ENCODE data around the gene AHRR. TPM values are rescaled to one million over a fixed set of nuclear protein-coding genes. Genes with fewer than 3 reads are reported as not detected.
A peak's percentile ranks its signal among the peaks of the same experiment; 100 is the strongest.

The AHRR gene
- total RNA-seq, 1 experiment from 2014 or later, result 1.9 TPM

GRCh38 chr5:458547-459353 is 137.2 kb downstream of the AHRR start:
- no peaks in the 10 kb centered on the region for H3F3A ChIP-seq (ENCODE audit: low read length, unreplicated experiment)
- peaks cover 51% of the 10 kb centered on the region for H3K36me3 ChIP-seq (ENCODE audit: low read depth, low read length)
- peaks cover 61% of the 10 kb centered on the region for H3K79me2 ChIP-seq (ENCODE audit: low read length)
- no peaks in the 10 kb centered on the region for H4K20me1 ChIP-seq (ENCODE audit: low read length)
- H2AFZ ChIP-seq (ENCODE audit: low read length), result peak overlapping the region; percentile 24; the same call in 1 of the 2 replicates
- ATAC-seq, result peak; percentile 95
- H3K27me3 ChIP-seq (ENCODE audit: low read length), result no peaks in the 10 kb centered on the region
- peak; percentile 97 for TF ChIP-seq EZH2phosphoT487 (IDR thresholded peaks at IDR 0.05; ENCODE audit: borderline replicate concordance, low read length)
- no peak for TF ChIP-seq EZH2 (IDR thresholded peaks at IDR 0.05; ENCODE audit: low read length, unreplicated experiment)
- no peak for TF ChIP-seq CTCF (conservative IDR thresholded peaks at IDR 0.05; ENCODE audit: low read depth, low read length)
- H3K4me1 ChIP-seq (ENCODE audit: insufficient read depth, low read length), result peaks cover 21% of the 10 kb centered on the region
- ChIA-PET CTCF (no interaction called here), POLR2A (ENCODE audit: unreplicated experiment) (no interaction called here)
- peak overlapping the region; percentile 90 for H3K27ac ChIP-seq (ENCODE audit: low read length)
- H3K9me2 ChIP-seq (replicated peaks; ENCODE audit: low read length), result no peaks in the 10 kb centered on the region
- no peak overlapping the region for H3K4me3 ChIP-seq (ENCODE audit: low read length)
- intact Hi-C loops (cut with micrococcal nuclease), result no loop called here
- H3K9me3 ChIP-seq (ENCODE audit: low read length), result no peaks in the 10 kb centered on the region
- peak overlapping the region; percentile 74 for H3K4me2 ChIP-seq (ENCODE audit: low read length)
- peak; percentile 90 for DNase-seq
- H3K9ac ChIP-seq (ENCODE audit: low read length), result peak overlapping the region; percentile 69
- BruUV-seq (replicated peaks), result no TSS peak

- TF ChIP-seq EZH2 (IDR thresholded peaks at IDR 0.05; ENCODE audit: low read length, unreplicated experiment), result no peak
- no peak for TF ChIP-seq CTCF (conservative IDR thresholded peaks at IDR 0.05; ENCODE audit: low read depth, low read length)
- TF ChIP-seq EZH2phosphoT487 (IDR thresholded peaks at IDR 0.05; ENCODE audit: borderline replicate concordance, low read length), result no peak
- Histone ChIP-seq H3K27me3 (ENCODE audit: low read length) (no peaks in the 10 kb centered on the region), H3K4me1 (ENCODE audit: insufficient read depth, low read length) (peaks cover 21% of the 10 kb centered on the region), H2AFZ (ENCODE audit: low read length) (no peak overlapping the region), H4K20me1 (ENCODE audit: low read length) (no peaks in the 10 kb centered on the region), H3K27ac (ENCODE audit: low read length) (peak overlapping the region; percentile 90), H3K4me2 (ENCODE audit: low read length) (peak overlapping the region; percentile 74), H3K36me3 (ENCODE audit: low read depth, low read length) (peaks cover 46% of the 10 kb centered on the region; the same call in 1 of the 2 replicates), H3K79me2 (ENCODE audit: low read length) (peaks cover 51% of the 10 kb centered on the region), H3K9ac (ENCODE audit: low read length) (peak overlapping the region; percentile 69), H3F3A (ENCODE audit: low read length, unreplicated experiment) (no peaks in the 10 kb centered on the region), H3K4me3 (ENCODE audit: low read length) (no peak overlapping the region), H3K9me2 (replicated peaks; ENCODE audit: low read length) (no peaks in the 10 kb centered on the region), H3K9me3 (ENCODE audit: low read length) (no peaks in the 10 kb centered on the region)
- CTCF ChIA-PET, result no interaction called here
- intact Hi-C loops (cut with micrococcal nuclease), result no loop called here
- POLR2A ChIA-PET (ENCODE audit: unreplicated experiment), result no interaction called here
- no peak for DNase-seq
- no peak for ATAC-seq
- BruUV-seq (replicated peaks), result no TSS peak
These were observed 138.2 kb downstream of the AHRR start for GRCh38 chr5:459562-460272.

- no peaks in the 10 kb centered on the region for H3K27me3 ChIP-seq (ENCODE audit: low read length)
- H4K20me1 ChIP-seq (ENCODE audit: low read length), result no peaks in the 10 kb centered on the region
- intact Hi-C loops (cut with micrococcal nuclease), result no loop called here
- CTCF ChIA-PET, result no interaction called here
- H3K9me2 ChIP-seq (replicated peaks; ENCODE audit: low read length), result no peaks in the 10 kb centered on the region
- no peak for DNase-seq
- H3K4me1 ChIP-seq (ENCODE audit: insufficient read depth, low read length), result peaks cover 21% of the 10 kb centered on the region
- BruUV-seq (replicated peaks), result no TSS peak
- H3K79me2 ChIP-seq (ENCODE audit: low read length), result peaks cover 46% of the 10 kb centered on the region
- H2AFZ ChIP-seq (ENCODE audit: low read length), result no peak overlapping the region
- TF ChIP-seq EZH2phosphoT487 (IDR thresholded peaks at IDR 0.05; ENCODE audit: borderline replicate concordance, low read length) (no peak), EZH2 (IDR thresholded peaks at IDR 0.05; ENCODE audit: low read length, unreplicated experiment) (no peak), CTCF (conservative IDR thresholded peaks at IDR 0.05; ENCODE audit: low read depth, low read length) (no peak)
- H3K9ac ChIP-seq (ENCODE audit: low read length), result no peak overlapping the region
- POLR2A ChIA-PET (ENCODE audit: unreplicated experiment), result no interaction called here
- no peak overlapping the region for H3K4me3 ChIP-seq (ENCODE audit: low read length)
- no peaks in the 10 kb centered on the region for H3F3A ChIP-seq (ENCODE audit: low read length, unreplicated experiment)
- H3K27ac ChIP-seq (ENCODE audit: low read length), result no peak overlapping the region
- peaks cover 46% of the 10 kb centered on the region; the same call in 1 of the 2 replicates for H3K36me3 ChIP-seq (ENCODE audit: low read depth, low read length)
- ATAC-seq, result no peak
- no peaks in the 10 kb centered on the region for H3K9me3 ChIP-seq (ENCODE audit: low read length)
- no peak overlapping the region for H3K4me2 ChIP-seq (ENCODE audit: low read length)
These were observed 138.7 kb downstream of the AHRR start for GRCh38 chr5:460273-460625.
